Activated naive CD4-positive, alpha-beta T cell treated with anti-CD3 and anti-CD28 coated beads, Interleukin-2, amount 50 U/mL, for 16 hours (primary cell): ENCODE results near the gene OR2M4.
"Not testable (repeated sequence)": the region's sequence is repeated elsewhere in the genome, so short reads cannot be mapped to it uniquely, and the experiment has no call there.

ENCODE experiments used
- DNase-seq: peaks from one replicate; pipeline ENCODE4 v3.0.0-alpha.2; 2020

The OR2M4 gene, protein sequence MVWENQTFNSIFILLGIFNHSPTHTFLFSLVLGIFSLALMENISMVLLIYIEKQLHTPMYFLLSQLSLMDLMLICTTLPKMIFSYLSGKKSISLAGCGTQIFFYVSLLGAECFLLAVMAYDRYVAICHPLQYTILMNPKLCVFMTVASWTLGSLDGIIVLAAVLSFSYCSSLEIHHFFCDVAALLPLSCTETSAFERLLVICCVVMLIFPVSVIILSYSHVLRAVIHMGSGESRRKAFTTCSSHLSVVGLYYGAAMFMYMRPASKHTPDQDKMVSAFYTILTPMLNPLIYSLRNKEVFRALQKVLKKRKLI

DNA sequence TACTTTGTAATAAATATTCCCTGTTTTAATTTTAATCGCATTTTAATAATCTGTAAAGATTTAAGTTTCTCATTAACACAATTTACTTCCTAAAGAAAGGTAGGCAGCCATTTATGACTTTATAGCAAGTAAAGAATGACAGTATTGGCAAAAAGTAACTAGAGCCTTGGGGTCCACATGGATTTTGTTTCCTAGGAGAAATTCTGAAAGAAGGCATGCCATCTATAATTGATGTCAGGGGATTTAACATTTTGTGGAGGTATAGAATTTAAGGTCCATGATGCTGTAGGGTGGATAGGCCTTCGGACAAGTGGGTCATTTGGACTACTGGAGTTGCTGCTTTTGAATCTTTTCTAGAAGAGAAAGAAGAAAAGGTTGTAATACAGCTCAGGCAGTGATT lies at the start of gene OR2M4:
TSS of gene OR2M4 (plus strand) at position 301 of the 400 bp plus-strand sequence. CDS start 7,512 bp downstream, outside the sequence.
- no peak for DNase-seq

DNA sequence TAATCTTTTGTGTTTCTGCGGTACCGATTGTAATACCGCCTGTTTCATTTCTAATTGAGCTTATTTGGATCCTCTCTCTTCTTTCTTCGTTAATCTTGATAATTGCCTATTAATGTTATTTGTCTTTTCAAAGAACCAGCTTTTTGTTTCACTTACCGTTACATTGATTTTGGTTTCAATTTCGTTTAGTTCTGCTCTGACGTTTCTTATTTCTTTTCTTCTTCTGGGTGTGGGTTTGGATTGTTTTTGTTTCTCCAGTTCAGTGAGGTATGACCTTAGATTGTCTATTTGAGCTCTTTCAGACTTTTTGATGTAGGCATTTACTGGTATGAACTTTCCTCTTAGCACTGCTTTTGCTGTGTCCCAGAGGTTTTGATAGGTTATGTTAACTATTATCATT lies 47.2 kb upstream of the OR2M4 start:
- DNase-seq = no peak

DNA sequence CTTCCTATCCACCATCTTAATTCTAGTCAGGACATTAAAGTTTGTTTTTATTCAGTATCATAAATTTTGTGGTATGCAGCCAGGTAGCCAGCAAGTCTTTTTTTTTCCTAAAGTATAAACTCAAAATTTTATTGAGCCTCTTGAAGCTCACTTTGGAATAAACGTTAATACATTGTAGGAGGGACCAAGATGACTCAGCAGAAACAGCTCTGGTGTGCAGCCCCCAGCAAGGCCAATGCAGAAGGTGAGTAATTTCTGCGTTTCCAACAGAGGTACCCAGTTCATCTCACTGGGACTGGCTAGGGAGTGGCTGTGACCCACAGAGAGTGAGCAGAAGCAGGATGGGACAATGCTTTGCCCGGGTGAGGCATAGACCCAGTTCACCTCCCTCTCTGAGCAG lies 43.9 kb upstream of the OR2M4 start:
- no peak for DNase-seq

DNA sequence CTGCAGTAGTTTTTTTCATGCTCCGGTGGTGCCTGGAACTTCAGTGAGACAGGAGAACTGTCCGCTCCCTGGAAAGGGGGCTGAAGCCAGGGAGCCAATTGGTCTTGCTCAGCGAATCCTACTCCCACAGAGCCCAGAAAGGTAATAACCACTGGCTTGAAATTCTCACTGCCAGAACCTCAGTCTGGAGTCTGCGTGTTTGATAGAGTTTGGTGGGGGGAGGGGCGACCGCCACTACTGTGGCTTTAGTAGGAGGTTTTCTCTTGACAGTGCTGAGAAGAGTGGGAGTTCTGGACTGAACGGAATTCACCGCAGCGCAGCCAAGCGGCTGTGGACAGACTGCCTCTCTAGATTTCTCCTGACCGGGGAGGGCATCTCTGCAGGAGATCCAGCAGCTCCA lies 42.2 kb upstream of the OR2M4 start:
- DNase-seq = no peak

DNA sequence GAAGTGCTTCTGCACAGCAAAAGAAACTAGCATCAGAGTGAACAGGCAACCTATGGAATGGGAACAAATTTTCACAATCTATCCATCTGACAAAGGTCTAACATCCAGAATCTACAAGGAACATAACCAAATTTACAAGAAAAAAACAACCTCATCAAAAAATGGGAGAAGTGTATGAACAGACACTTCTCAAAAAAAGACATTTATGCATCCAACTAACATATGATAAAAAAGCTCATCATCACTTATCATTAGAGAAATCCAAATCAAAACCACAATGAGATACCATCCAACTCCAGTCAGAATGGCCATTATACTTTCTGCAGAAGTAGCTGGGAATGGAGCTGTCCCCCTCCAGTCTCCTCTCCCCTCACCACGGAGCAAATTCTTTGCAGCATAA lies 37.1 kb upstream of the OR2M4 start:
- DNase-seq = no peak

DNA sequence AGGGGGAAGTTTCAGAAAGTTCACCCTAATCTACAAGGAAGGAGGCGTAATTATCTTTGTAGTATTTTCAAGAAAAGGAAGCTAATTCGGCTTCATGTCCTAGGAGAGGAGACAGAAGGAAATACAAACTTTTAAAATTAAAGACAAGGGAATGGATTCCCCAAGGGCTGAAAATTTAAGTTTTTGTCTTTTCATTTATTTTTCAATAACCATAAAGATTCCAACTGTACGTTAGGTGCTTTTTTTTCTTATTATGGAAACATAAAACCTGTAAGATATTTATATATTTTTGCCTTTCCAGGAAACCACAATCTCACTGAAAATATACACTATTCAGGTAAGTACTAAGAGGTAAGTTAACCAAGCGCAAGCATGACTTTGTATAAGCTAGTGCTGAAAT lies 34.3 kb upstream of the OR2M4 start, which contains the start of gene OR2M3:
TSS of gene OR2M3 (plus strand) at position 301 of the 400 bp plus-strand sequence. CDS start 5,803 bp downstream, outside the sequence.
- DNase-seq = no peak

DNA sequence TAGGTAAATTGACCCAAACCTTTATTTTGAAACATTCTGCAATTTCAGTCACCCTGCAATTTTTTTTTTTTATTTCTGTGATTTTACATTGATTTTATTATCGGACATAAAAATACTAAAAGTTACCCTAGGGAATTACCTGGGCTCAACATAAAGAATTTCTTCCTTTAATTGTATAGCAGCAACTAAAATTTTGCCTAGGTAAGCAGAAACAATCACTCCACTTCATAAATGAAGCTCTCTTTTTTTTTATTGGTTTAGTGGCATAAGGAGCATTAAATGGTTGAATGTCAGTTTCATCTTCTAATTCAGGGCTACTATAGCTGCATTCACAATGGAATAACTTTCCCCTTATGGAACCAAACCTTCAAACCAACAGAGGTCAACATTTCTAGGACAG lies 15.3 kb upstream of the OR2M4 start:
- DNase-seq = no peak

DNA sequence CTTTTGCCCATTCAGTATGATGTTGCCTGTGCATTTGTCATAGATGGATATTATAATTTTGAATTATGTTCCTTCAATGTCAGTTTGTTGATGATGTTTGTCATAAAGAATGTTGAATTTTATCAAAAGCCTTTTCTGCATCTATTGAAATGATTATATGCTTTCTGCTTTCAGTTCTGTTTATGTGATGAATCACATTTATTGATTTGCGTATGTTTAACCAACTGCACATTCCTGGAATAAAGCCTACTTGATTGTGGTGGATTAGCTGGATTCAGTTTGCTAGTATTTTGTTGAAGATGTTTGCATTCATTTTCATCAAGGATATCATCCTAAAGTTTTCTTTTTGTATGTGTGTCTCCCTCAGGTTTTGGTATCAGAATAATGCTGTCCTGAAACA lies 5.7 kb upstream of the OR2M4 start:
- no peak for DNase-seq

DNA sequence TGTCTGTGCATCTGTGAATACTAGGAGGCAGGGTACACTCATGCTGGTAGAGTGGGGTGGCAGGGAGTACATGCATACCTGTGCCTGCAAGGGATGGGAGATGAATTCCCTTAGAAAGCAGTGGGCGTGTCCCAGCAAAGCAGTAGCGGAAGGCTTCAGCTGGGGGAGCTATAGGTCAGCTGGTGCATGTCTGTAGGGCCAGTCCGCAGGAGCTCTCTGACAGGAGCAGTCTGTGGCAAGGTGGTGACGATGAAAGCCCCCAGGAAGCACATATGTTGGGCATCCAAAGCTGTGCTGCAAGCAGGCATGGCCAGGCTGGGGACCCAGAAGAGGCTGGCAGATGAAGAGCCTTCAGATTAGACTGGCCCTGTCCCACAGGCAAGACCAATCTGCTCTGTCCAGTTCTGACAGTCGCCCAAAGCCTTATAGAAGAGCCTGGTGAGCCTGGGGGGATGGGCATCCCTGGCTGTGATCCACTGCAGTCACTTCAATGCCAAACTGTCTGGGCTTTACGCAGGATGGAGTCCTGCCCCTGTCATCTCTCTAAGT lies 1.8 kb upstream of the OR2M4 start:
- no peak for DNase-seq

DNA sequence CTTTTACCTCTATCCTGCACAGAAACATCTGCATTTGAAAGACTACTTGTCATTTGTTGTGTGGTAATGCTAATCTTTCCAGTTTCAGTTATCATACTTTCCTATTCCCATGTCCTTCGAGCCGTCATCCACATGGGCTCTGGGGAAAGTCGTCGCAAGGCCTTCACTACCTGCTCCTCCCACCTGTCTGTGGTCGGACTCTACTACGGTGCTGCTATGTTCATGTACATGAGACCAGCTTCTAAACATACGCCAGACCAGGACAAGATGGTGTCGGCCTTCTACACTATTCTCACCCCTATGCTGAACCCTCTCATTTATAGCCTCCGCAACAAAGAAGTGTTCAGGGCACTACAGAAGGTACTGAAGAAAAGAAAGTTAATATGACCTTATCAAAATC lies 8.3 kb downstream of the OR2M4 start:
- DNase-seq = no peak

DNA sequence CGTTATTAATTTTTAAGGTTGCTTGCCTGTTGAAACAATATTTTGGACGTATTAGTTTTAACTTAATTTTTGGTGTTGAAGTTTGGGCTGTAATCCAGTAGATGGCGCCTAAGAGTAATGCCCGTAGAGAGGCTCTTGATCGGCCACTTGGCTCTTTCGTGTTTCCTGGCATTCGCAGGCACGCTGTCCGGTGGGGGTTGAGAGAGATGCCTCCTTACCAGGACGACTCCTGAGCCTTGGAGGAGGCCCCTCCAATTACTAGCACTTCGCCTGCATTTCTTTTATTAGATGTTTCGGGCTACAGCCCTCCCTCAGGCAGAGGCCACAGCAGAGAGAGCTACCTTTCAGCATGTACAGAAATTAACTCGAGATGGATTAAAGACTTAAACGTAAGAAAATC lies 12.0 kb downstream of the OR2M4 start:
- no peak for DNase-seq

DNA sequence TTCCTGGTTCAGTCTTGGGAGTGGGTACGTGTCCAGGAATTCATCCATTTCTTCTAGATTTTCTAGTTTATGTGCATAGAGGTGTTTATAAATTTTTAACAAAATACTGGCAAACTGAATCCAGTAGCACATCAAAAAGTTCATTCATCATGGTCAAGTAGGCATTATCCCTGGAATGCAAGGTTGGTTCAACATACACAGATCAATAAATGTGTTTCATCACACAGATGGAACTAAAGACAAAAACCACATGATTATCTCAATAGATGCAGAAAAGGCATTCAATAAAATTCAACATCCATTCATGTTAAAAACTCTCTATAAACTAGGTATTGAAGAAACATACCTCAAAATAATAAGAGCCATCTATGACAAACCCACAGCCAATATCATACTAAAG lies 28.1 kb downstream of the OR2M4 start:
- not testable (repeated sequence) for DNase-seq

DNA sequence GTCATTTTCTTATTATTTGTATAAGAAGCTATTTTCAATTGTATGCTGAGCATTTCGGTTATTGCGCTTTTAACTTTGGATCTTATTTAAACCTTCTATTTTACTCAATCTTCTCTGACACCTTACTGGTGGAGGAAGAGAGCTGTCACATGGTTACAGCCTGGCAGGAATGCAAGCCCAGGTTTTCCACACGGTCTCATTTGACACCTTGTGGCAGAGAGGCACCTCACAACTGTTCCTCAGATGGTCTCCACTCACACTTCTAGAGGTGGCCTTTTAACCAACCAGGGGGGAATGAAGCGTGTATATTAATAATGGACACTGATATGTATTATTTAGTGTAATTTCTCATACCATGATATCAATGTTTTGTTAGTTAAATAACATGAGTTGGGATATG lies 37.0 kb downstream of the OR2M4 start:
- no peak for DNase-seq

DNA sequence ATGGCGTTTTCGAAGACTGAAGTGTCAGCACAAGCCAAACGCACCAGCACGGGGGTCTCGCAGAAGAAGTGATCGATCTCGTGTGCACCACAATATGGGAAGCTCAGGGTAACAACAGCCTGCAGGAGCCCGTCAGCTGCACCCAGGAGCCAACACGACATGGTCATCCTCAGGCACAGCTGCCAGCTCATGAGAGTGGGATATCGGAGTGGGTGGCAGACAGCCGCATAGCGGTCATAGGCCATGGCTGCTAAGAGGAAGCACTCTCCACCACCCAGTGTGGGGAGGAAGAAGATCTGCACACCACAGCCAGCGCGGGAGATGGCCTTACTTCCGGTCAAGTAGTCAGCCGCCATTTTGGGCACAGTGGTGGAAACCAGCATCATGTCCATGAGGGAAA lies 42.0 kb downstream of the OR2M4 start:
- DNase-seq = not testable (repeated sequence)

DNA sequence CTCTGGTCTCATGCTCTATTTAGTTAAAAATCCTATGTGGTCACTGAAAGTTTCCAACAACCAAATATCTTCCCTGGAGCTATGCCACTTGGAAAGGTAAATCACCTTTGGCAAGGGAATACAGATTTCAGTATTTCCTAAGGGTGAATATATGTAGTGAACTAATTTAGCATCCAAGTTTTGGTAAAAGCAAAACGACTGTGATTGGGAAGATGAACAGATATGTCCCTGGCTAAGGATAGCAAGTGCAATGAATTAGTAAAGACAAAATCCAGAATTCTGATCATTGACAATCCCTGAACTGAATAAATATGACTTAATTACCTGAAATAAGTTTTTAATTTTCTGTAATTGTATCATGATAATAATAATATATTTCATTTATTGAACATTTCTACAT lies 46.7 kb downstream of the OR2M4 start, which contains the start of gene OR2T33:
TSS of gene OR2T33 (minus strand) at position 101 of the 400 bp plus-strand sequence. CDS start 4,162 bp downstream, outside the sequence.
- no peak for DNase-seq

DNA sequence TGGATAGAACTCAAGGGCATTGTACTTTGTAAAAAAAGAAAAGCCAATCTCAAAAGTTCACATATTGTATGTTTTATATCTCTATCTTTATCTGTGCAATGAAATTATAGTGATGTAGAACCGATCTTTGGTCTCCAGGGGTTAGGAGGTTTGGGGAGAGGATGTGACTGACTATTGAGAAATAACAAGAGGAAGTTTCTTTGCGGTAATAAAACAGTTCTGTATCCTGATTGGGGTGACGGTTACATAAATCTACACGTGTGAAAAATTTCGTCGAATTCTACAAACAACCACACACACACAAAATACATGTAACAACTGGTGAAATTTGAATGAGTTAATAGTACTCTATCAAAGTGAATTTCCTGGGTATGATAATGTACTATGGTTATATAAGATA lies 57.2 kb downstream of the OR2M4 start:
- no peak for DNase-seq
